GM12874 (cell line): ENCODE data around the gene RBPJ.

Experiments
- CTCF ChIP-seq: IDR thresholded peaks from 2 replicates; pipeline ENCODE4 v1.5.1; 2011; ENCODE audit warnings: low read depth, mild to moderate bottlenecking, control low read depth, low read length, moderate library complexity; ENCODE audit not compliant: insufficient read depth

Gene RBPJ

GRCh38 chr4:26320538-26321372 is at the start of gene RBPJ:
TSS of gene RBPJ (plus strand) at chr4:26321014. CDS start at chr4:26321029, 15 bp downstream.
- no peak for TF ChIP-seq CTCF

- TF ChIP-seq CTCF, result no peak
These were observed 49.1 kb upstream of the RBPJ start for GRCh38 chr4:26271703-26272102.

- TF ChIP-seq CTCF, result no peak
These were observed 47.9 kb upstream of the RBPJ start for GRCh38 chr4:26272654-26273615.

GRCh38 chr4:26273616-26273980 is 47.2 kb upstream of the RBPJ start:
- TF ChIP-seq CTCF, result no peak

- TF ChIP-seq CTCF, result no peak
These were observed 45.5 kb upstream of the RBPJ start for GRCh38 chr4:26275281-26275680.

GRCh38 chr4:26279446-26279845 is 41.4 kb upstream of the RBPJ start:
- TF ChIP-seq CTCF, result no peak

GRCh38 chr4:26281881-26282280 is 38.9 kb upstream of the RBPJ start:
- TF ChIP-seq CTCF, result no peak
